ENCODE data around the gene ZNF805. TPM values are rescaled to one million over a fixed set of nuclear protein-coding genes. Genes with fewer than 3 reads are reported as not detected.
A peak's percentile ranks its signal among the peaks of the same experiment; 100 is the strongest.

Gene ZNF805
- total RNA-seq, 1 donor from 2014 or later: 16.9 TPM

- H3K27ac Mint-ChIP-seq: no peak overlapping the region
- H3K4me3 Mint-ChIP-seq: no peak overlapping the region
- H3K4me1 Mint-ChIP-seq (ENCODE audit: unreplicated experiment): no peaks in the 10 kb centered on the region
- H3K9me3 Mint-ChIP-seq: no peaks in the 10 kb centered on the region
- DNase-seq (ENCODE audit: extremely low spot score, unreplicated experiment): peak; percentile 7
- TF ChIP-seq, protein P1, sequence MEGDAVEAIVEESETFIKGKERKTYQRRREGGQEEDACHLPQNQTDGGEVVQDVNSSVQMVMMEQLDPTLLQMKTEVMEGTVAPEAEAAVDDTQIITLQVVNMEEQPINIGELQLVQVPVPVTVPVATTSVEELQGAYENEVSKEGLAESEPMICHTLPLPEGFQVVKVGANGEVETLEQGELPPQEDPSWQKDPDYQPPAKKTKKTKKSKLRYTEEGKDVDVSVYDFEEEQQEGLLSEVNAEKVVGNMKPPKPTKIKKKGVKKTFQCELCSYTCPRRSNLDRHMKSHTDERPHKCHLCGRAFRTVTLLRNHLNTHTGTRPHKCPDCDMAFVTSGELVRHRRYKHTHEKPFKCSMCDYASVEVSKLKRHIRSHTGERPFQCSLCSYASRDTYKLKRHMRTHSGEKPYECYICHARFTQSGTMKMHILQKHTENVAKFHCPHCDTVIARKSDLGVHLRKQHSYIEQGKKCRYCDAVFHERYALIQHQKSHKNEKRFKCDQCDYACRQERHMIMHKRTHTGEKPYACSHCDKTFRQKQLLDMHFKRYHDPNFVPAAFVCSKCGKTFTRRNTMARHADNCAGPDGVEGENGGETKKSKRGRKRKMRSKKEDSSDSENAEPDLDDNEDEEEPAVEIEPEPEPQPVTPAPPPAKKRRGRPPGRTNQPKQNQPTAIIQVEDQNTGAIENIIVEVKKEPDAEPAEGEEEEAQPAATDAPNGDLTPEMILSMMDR (conservative IDR thresholded peaks at IDR 0.05): no peak
- H3K27me3 Mint-ChIP-seq: peaks cover 7% of the 10 kb centered on the region
- H3K36me3 Mint-ChIP-seq: no peaks in the 10 kb centered on the region
These were observed 7.2 kb upstream of the ZNF805 start for GRCh38 chr19:57233207-57233606.

DNA sequence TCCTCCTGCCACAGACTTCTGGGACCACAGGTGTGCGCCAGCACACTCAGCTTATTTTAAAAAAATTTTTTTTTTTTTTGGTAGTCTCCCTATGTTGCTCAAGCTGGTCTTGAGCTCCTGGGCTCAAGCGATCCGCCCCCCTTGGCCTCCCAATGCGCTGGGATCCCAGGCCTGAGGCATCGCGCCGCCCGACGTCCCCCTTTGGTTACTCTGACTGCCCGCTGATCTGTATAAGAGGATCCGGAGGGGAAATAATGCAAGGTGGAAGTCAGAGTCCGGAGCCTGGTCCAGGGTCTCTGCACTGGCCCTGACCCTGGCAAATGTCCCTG, 486 bp upstream of the ZNF805 start:
- H3K27me3 Mint-ChIP-seq: no peaks in the 10 kb centered on the region
- peak overlapping the region; percentile 98 for H3K27ac Mint-ChIP-seq
- no peak for DNase-seq (ENCODE audit: extremely low spot score, unreplicated experiment)
- H3K36me3 Mint-ChIP-seq: peaks cover 9% of the 10 kb centered on the region
- H3K9me3 Mint-ChIP-seq: no peaks in the 10 kb centered on the region
- peak overlapping the region; percentile 96 for H3K4me3 Mint-ChIP-seq
- H3K4me1 Mint-ChIP-seq (ENCODE audit: unreplicated experiment): peaks cover 25% of the 10 kb centered on the region
- TF ChIP-seq, protein P1 (conservative IDR thresholded peaks at IDR 0.05): no peak

- peak overlapping the region; percentile 96 for H3K4me3 Mint-ChIP-seq
- no peaks in the 10 kb centered on the region for H3K27me3 Mint-ChIP-seq
- no peak for DNase-seq (ENCODE audit: extremely low spot score, unreplicated experiment)
- TF ChIP-seq, protein P1 (conservative IDR thresholded peaks at IDR 0.05): no peak
- peaks cover 25% of the 10 kb centered on the region for H3K4me1 Mint-ChIP-seq (ENCODE audit: unreplicated experiment)
- no peaks in the 10 kb centered on the region for H3K9me3 Mint-ChIP-seq
- peak overlapping the region; percentile 98 for H3K27ac Mint-ChIP-seq
- peaks cover 11% of the 10 kb centered on the region for H3K36me3 Mint-ChIP-seq
These were observed 744 bp downstream of the ZNF805 start for GRCh38 chr19:57241176-57241575.

DNA sequence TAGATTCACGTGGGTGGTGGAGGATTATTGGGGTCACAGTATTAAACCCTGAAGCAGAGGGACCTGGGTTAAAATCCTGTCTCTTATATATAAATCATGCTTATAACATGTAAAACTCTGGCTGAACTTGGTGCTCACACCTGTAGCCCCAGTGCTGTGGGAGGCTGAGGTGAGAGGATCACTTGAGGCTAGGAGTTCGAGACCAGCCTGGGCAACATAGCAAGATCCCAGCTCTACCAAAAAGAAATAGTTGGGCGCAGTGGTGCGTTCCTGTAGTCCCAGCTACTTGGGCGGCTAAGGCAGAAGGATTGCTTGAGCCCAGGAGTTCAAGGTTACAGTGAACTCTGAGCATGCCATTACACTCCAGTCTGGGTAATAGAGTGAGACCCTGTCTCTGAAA, 2.4 kb downstream of the ZNF805 start:
- H3K27me3 Mint-ChIP-seq: no peaks in the 10 kb centered on the region
- TF ChIP-seq, protein P1 (conservative IDR thresholded peaks at IDR 0.05): no peak
- H3K4me3 Mint-ChIP-seq: peak overlapping the region; percentile 69
- peaks cover 11% of the 10 kb centered on the region for H3K36me3 Mint-ChIP-seq
- no peaks in the 10 kb centered on the region for H3K9me3 Mint-ChIP-seq
- peak overlapping the region; percentile 62 for H3K27ac Mint-ChIP-seq
- DNase-seq (ENCODE audit: extremely low spot score, unreplicated experiment): peak; percentile 27
- peaks cover 25% of the 10 kb centered on the region for H3K4me1 Mint-ChIP-seq (ENCODE audit: unreplicated experiment)

DNA sequence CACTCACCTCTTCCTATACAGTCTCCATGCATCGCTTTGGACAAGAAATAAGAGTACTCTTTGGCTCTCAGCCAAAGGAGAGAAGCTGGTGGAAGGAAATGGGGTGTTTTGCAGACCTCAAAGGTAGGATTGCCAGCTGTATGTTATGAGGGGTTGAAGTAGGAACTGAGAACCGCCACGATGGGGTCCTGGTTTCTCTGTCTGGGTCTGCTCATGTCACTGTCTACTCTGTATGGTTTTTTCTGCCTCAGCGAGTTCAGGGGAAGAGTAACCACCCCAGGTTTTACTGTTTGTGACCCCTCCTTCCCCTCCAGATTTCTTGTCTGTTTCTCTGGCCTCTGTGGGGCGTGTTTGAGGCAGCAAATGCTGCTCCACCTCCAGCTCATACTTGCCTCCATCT, 4.1 kb downstream of the ZNF805 start:
- DNase-seq (ENCODE audit: extremely low spot score, unreplicated experiment): peak; percentile 16
- TF ChIP-seq, protein P1 (conservative IDR thresholded peaks at IDR 0.05): no peak
- Mint-ChIP-seq H3K27ac (no peak overlapping the region), H3K27me3 (no peaks in the 10 kb centered on the region), H3K4me3 (peak overlapping the region; percentile 39), H3K9me3 (no peaks in the 10 kb centered on the region), H3K4me1 (ENCODE audit: unreplicated experiment) (peaks cover 25% of the 10 kb centered on the region), H3K36me3 (peaks cover 11% of the 10 kb centered on the region)

DNA sequence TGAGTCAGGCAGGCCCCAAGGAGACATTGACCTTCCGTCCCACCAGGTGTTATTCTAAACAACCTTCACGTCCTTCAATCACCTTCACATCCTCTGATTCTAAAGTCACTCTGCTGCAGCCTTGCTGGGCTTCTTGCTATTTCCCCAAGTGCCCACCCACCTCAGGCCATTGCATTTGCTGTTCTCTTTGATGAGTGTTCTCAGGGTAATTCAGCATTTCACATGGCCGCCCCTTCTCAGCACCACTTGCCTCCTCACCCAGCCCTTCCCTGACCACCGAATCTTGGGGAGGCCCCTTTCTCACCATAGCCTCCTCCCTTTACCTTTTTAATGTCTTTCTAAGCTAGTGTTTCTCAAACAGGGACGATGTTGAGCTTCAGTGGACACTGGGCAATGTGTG, 4.6 kb downstream of the ZNF805 start:
- Mint-ChIP-seq H3K27ac (no peak overlapping the region), H3K4me1 (ENCODE audit: unreplicated experiment) (peaks cover 23% of the 10 kb centered on the region), H3K4me3 (no peak overlapping the region), H3K36me3 (peaks cover 11% of the 10 kb centered on the region), H3K9me3 (no peaks in the 10 kb centered on the region), H3K27me3 (no peaks in the 10 kb centered on the region)
- TF ChIP-seq, protein P1 (conservative IDR thresholded peaks at IDR 0.05): no peak
- no peak for DNase-seq (ENCODE audit: extremely low spot score, unreplicated experiment)
